GDM1 (cell line): ENCODE results near the gene MOBP.

ENCODE experiments used
- DNase-seq: peaks from one replicate; lab custom pipeline; 2025; lab: John Stamatoyannopoulos, UW

Gene MOBP

DNA sequence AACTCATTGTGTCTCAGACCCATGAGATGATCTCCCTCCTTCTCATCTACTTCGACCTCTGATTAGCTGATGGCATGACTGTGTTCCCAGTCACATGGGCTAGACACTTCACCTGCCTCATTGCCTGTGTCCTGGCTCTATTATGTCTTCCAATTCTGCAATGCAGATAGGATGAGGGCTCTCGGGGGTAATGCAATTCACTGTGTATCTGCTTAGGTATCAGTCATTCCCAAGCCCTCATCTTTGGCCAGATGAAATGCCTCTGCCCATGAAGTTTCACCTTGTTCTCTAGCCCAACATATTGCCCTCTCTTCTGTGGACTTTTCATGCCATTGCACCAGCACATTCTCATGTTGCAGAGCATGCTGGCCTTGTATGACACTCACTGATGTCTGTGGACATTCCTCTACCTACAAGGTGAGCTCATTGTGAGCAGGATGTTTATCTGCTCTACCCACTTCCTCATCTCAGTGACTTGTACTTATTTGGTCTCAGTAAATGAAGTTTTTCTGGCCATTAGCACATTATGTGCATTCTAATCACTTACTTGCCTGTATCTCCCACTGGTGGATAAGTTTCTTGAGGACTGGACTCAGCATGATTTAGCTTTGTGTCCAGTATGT lies 32.3 kb downstream of the MOBP start:
- DNase-seq = no peak

DNA sequence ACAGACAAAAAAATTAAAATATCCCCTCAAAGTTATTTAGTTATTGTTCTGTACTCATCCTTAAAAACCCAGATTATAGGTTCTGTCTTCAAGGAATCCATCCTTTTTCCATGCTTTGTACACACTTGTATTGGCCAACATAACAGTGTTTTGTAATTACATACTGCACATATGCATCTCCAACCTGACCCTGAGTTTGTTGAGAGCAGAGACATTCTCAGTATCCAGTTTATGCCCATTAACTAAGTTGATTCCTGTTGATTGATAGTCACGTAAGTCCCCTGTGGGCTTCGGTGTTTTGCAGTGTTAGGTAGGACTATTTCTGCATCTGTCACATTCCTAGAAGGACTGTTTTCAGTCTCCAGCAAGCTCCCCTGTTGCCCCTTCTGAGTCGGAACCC lies 33.6 kb downstream of the MOBP start:
- no peak for DNase-seq

DNA sequence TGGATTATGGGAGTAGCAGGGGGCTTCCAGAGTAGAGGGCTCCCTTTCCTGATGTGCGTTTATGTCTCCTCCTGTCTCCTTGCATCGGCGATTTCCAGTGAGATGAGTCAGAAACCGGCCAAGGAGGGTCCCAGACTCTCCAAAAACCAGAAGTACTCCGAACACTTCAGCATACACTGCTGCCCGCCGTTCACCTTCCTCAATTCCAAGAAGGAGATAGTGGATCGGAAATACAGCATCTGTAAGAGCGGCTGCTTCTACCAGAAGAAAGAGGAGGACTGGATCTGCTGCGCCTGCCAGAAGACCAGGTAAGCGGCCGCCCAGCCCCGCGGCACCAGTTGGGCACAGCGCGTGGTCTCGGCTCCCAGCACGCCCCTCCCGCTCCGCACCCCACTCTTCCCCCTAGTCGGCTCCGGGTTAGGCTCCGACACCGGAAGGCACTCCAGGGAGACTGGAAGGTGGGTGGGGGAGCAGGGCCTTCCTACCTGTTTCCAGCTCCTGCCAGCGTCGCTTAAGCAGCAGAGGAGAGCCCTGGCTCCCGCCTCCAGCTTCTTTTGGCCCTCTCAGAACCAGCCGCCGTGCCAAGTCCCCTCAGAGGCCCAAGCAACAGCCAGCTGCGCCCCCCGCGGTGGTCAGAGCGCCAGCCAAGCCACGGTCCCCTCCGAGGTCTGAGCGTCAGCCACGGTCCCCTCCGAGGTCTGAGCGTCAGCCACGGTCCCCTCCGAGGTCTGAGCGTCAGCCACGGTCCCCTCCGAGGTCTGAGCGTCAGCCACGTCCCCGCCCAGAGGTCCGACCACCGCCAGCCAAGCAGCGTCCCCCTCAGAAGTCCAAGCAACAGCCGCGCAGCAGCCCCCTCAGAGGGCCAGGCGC lies 34.7 kb downstream of the MOBP start:
- DNase-seq = no peak

GRCh38 chr3:39502838-39503145 lies 35.3 kb downstream of the MOBP start:
- no peak for DNase-seq

DNA sequence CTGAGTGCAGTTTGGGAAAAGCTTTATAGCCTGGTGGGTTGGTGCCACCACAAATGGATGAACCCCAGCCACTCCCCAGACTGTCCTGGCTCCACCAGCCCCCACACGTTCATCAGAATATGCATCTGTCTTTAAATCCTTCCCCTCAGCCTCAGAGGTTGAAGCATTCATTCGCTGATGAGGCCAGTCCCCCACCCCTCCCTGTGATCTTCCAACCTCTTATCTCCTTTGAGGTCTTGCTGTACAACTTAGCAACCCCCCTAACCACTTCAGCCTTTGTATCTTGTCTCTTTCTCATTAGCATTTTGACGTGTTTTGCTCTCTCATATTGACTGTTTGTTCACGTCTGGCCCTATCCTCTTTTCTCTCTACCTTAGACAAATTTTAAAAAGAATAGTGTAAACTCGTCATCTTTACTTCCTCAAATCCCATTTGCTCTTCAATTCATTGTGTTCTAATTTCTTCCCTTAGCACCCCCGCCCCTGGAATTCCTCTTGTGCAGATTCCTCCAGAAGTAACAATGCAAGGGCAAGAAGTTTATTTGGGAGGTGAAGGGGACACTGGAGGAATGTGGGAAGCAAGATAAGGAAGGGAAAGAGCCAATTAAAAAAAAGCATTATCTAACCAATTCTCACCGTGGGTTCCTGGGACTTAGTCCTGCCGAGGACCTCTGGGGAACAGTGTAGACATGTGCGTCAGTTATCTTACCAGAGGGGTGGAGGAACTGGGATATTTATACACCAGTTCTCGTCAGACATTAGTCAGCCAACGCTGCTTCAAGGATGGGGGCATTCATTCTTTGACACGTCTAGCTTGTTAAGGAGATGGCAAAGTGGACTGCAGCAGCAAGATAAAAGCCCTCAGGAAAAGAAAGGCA lies 38.6 kb downstream of the MOBP start:
- no peak for DNase-seq

- DNase-seq = no peak
Measured at GRCh38 chr3:39506863-39507262, 39.4 kb downstream of the MOBP start.

DNA sequence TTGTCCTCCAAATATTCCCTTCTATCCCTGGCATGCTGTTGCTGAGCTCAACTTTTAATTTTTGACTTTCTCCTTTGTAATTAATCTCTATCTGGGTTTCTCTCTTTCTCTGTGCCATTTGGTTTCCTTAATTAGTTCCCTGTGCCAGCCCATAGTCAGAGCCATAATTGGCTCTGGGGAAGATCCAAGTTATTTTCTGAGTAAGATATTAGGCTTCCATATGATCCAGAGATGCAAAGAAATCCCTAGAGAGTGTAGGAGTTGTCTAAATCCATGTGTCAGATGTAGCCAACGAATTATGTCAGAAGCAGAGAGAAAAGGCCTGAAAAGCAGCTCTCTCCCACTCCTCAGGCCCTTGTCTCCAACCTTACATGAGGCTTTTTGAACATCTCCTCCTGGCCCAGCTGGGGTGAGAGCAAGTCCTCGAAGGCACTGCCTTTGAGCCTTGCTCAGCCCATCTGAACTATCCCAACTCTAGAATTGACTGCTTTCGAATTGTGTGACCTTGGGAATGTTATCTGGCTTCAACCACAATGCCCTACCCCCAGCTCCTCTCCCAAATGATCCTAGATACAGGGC lies 46.4 kb downstream of the MOBP start:
- DNase-seq = no peak

GRCh38 chr3:39515681-39516441 lies 48.4 kb downstream of the MOBP start:
- no peak for DNase-seq

- DNase-seq = no peak
Measured at GRCh38 chr3:39519103-39519502, 51.6 kb downstream of the MOBP start.

DNA sequence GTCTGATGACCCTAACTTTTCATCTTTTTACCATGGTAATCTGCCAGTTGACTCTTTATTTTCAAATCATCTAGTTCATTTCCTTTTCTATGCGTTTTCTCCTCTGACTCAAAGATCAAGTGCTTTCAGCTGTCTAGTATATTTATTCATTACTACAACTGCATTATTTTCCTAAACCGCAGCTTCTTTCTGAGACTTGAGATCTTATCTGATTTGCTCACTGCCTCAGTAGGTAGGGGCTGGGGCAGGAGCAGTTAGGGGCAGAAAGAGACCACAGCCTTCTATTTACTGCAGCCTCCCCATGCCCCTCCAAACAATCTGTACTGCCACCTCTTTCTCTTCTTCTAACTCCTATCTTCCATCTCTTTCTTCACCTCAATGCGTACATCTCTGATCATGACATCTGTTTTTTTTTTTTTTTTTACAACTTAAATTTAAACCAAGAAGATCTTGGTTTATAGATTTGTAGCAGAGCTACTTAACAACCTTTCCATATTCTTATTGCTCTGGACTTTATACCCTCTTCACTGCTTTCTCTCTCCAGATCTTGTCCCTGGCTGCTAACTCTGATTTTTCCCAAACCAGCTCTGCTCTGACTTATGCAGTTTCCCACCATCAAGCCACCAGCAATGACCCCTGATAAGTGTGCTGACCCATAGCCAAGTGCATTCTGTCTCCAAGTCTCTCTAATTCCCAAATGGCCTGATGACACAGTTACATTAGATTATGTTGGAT lies 52.2 kb downstream of the MOBP start:
- no peak for DNase-seq

GRCh38 chr3:39521456-39521855 lies 54.0 kb downstream of the MOBP start:
- no peak for DNase-seq

DNA sequence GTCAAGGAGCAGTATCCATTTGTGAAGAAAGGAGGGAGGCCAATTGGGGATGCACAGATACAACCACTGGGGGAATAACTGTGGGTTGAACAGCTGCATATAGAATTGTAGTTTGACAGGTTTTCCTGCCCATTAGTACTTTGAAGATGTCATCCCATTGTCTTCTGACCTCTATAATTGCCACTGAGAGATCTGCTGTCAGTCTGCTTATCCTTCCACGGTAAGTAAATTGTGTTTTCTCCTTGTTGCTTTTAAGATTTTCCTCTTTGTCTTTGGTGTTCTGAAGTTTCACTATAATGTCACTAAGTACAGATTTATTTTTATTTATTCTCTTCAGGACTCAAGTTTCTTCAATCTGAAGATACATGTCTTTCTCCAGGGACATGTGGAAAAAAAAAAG lies 56.6 kb downstream of the MOBP start:
- DNase-seq = no peak

- DNase-seq = no peak
Measured at GRCh38 chr3:39528844-39529243, 61.4 kb downstream of the MOBP start.

- no peak for DNase-seq
Measured at GRCh38 chr3:39529577-39529976, 62.1 kb downstream of the MOBP start.

DNA sequence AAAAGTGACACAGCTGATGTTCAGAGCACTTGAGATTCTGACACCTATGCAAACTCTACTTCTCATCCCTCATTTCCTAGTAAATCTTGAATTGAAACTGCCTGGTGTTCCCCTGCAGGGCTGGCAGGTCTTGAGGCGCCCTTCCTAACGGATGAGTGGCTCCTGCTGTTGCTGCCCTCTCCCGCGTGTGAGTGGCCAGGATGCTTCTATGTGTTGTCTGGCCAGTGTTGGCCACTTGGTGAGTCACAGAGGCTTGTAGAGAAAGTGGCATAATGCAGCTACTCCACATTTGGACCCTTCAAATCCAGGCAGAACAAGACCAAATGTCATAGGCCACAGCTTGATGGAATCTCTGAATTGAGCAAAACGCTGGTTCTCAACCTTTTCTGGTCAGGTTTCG lies 63.6 kb downstream of the MOBP start:
- DNase-seq = no peak

DNA sequence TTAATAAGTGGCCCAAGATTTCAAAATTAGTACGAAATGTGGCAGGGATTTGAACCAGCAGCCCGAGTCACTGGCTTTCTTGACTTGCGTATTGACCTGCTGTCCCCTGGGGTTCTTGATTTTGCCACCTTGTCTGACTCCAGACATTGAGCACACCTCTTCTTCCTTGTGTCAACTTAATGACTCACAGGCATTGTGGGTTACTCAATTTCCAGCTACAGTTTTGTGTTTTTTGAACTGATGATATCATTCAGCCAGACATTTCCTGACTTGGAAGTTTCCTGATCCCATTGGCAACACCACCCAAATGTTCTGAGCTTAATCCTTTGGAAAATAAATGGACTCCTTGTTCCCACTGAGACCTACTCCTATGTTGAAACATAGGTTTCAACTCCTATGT lies 64.2 kb downstream of the MOBP start:
- DNase-seq = no peak

DNA sequence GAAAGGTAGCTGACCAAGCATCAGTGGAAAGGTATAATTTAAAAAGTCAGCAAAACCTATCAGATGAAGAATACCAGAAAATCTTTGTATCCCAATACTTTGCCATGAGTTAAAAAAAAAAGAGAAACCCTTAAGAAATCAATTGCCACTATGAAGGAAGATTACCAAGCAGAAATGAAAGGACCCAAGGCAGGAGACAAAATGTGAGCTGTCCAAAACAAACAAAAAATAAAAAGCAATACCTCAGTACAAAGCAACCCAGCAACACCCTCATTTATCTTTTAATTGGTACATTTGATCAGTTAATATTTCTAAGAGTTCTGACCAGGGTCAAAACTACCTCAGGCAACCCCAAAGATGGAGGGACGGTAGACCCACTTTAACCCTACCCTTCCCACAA lies 65.3 kb downstream of the MOBP start:
- DNase-seq = no peak

GRCh38 chr3:39533226-39533625 lies 65.7 kb downstream of the MOBP start:
- DNase-seq = no peak

- DNase-seq = no peak
Measured at GRCh38 chr3:39540162-39540921, 72.9 kb downstream of the MOBP start.

DNA sequence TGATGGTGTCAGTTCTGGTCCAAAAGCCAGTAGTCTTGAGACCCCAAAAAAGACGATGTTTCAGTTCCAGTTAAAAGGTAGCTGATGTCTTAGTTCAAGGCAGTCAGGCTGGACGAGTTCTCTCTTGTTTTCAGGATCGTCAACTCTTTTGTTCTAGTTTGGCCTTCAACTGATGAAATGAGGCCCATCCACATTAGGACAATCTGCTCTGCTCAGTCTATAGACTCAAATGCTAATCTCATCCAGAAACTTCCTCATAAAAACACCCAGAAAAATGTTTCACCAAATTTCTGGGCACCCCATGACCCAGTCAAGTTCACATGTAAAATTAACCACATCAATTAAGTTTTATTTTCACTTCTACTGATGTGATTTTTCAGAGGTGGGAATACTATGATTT lies 74.0 kb downstream of the MOBP start:
- no peak for DNase-seq
